CD4-positive, alpha-beta T cell treated with Interleukin-21 for 1 hour (primary cell): Measurements from ENCODE around the gene LAMB4.

Experiments used
- DNase-seq: peaks from one replicate; pipeline ENCODE4 v3.0.0-alpha.2; 2020

LAMB4 gene, protein sequence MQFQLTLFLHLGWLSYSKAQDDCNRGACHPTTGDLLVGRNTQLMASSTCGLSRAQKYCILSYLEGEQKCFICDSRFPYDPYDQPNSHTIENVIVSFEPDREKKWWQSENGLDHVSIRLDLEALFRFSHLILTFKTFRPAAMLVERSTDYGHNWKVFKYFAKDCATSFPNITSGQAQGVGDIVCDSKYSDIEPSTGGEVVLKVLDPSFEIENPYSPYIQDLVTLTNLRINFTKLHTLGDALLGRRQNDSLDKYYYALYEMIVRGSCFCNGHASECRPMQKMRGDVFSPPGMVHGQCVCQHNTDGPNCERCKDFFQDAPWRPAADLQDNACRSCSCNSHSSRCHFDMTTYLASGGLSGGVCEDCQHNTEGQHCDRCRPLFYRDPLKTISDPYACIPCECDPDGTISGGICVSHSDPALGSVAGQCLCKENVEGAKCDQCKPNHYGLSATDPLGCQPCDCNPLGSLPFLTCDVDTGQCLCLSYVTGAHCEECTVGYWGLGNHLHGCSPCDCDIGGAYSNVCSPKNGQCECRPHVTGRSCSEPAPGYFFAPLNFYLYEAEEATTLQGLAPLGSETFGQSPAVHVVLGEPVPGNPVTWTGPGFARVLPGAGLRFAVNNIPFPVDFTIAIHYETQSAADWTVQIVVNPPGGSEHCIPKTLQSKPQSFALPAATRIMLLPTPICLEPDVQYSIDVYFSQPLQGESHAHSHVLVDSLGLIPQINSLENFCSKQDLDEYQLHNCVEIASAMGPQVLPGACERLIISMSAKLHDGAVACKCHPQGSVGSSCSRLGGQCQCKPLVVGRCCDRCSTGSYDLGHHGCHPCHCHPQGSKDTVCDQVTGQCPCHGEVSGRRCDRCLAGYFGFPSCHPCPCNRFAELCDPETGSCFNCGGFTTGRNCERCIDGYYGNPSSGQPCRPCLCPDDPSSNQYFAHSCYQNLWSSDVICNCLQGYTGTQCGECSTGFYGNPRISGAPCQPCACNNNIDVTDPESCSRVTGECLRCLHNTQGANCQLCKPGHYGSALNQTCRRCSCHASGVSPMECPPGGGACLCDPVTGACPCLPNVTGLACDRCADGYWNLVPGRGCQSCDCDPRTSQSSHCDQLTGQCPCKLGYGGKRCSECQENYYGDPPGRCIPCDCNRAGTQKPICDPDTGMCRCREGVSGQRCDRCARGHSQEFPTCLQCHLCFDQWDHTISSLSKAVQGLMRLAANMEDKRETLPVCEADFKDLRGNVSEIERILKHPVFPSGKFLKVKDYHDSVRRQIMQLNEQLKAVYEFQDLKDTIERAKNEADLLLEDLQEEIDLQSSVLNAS (N-terminal part only)

DNA sequence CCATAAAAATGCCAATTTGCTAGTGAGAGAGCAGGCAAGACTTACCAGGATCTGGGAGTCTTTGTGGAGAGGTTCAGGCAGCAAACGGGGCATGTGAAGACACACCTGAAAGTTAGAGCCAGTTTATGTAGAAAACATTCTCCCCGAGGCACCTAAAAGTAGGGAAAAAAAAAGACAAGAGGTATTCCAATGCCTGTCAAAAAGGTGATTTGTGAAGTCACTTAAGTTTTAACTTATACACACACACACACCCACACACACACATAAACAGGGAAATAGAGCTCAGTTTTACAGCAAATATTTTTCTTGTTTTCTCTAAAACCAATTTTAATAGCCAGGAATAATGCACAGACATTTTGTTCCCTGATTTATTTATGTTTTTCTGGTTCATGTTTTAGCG is at the start of gene LAMB4:
LAMB4 (minus strand) TSS at position 101 of the 400 bp plus-strand sequence. CDS start 7,197 bp downstream, outside the sequence.
- DNase-seq = no peak

DNA sequence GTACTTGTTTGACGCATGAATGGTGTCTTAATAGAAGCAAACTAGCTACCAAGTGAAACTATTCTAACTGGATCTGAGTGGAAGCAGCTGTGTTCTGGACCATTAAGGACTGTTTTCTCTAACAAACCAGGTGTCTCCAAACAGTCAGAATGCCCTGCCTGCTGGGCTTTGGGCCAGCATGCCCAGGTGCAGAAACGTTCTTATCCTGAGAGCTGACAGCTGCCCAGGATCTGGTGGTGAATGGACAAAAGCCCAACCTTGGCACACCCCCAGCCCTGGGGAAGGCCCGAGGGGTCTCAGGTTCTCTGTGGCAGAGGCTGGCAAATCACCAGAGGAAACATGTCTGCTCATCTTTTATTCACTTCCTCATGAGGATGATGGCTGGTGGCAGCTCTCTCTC is 48.2 kb upstream of the LAMB4 start:
- DNase-seq = no peak

DNA sequence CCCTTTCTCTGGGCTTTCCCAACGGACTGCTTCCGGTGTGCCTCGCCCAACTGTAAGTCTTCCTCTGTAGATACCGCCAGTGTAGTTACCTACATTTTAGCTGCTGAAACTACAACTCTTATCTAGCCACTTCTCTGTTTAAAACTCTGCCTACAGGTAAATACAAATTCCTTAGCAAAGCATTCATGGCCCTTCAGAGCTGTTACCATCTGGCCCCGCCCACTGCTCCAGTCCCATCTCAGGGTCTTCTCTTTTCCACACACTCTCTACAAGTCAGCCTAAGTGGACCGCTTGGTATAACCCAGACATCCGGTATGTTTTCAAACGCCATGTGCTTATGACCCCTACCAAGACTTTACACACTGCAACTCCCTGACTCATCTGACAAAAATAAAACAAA is 41.0 kb upstream of the LAMB4 start:
- no peak for DNase-seq

DNA sequence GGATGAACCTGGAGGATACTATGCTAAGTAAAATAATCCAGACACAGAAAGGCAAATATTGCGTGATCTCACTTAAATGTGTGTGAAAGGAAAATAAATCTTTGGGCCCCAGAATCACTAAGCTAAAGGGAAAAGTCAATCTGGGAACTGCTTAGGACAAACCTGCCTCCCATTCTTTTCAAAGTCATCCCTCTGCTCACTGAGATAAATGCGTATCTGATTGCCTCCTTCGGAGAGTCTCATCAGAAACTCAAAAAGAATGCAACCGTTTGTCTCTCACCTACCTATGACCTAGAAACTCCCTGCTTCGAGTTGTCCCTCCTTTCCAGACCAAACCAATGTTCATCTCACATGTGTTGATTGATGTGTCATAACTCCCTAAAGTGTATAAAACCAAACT is 40.1 kb upstream of the LAMB4 start:
- DNase-seq = no peak

DNA sequence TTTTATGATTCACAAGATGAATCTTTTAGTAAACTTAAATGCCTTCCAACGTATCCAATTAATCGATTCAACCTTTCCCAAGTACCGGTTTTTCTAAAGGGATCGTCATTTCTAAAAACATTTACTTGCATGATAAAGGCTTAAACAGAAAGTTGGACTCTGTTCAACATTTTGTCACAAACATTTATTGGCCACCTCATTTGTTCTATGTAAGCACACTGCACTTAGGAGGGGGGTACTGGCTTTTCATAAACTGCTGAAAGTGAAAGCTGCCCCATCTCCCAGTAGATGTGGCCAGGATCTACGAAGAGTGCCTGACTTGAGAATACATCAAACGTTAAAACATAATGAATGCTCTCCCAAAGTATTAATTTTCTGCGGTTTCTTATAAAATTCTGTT is 37.3 kb upstream of the LAMB4 start:
- no peak for DNase-seq

DNA sequence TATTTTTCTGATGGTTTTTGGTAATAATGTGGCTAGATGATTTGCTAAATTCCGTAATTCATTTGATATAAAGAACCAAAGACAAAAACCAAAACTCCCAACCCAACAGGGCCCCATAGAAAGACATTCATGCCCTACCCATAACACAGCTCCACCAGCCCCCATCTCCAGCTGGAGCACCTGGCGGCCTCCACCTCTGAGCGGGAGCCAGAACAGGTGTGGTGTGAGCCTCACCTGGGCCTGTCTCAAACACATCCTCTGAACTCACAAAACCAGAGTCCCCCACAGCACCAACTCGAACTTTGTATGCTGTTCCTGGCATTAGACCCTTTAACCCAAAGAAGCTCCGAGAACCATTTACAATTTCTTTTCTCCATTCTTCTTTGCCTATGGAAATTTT is 36.5 kb upstream of the LAMB4 start:
- no peak for DNase-seq

DNA sequence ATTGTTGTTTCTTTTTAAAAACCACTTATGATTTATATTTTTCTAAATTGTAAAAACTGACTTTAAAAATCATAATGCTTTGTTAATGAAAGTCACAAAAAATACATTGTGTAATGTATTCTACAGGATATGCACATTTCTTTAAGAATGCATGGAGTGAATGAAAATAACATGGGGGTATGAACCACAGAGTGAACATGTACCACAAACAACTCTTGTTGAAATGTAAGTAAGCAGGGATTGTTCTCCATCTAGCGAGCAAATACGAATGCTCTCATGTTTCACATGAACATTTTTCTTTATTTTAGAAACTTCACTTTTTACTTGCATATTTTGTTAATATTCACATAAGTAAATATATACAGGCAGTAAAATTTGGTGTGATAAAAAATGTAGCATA is 35.6 kb upstream of the LAMB4 start:
- no peak for DNase-seq

DNA sequence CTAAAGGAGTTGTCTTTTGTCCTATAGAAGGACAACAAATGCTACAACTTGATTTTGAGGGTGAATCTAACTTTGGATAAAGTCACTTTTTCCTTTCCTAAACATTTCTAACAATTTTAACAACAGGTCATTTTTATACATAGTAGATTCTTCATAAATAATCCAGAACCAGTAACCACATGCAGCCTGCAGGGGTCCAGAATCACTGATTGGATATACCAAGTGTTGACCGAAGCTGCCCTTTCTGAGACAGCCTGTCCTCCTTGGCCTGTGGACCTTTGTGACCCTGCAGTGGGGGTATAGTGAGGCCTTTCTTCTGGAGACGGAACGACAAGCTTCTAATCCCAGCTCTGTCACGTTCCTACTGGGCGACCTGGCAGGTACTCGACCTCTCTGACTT is 34.8 kb upstream of the LAMB4 start:
- no peak for DNase-seq

DNA sequence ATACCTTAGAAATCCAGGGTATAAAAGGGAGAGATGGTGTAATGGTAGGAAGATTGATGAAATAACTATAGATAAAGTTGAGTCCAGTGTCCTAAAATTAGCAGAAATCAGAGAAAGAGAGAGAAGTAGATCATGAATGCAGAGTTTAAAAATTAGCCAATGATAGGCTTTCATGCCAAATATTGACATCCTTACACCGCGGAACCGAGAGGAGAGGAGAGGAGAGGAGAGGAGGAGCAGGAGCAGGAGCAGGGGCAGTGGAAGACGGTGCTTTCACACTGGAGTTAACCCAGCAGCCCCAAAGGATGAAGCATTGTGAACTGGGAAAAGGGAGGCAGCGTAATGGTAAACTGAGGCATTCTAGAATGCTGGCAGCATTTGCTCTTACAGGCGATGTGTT is 34.2 kb upstream of the LAMB4 start:
- DNase-seq = no peak

DNA sequence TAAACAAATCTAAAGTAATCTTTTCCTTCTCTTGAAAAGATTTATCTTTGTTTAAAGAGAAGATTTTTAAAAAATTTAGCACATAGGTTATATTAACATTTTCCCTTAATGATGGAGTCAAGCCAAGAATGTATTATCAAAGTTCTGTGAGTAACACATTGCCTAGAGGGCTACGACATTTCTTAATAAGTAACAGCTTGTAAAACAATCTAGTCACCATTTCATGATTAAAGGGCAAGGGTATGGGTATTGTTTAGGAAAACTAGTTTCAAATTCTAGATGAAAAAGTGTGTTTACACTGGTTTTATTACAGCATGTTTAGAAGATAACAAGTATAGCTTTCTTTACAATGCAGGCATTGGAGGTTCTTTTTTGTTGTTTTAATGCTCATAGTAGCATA is 28.6 kb upstream of the LAMB4 start:
- DNase-seq = no peak

DNA sequence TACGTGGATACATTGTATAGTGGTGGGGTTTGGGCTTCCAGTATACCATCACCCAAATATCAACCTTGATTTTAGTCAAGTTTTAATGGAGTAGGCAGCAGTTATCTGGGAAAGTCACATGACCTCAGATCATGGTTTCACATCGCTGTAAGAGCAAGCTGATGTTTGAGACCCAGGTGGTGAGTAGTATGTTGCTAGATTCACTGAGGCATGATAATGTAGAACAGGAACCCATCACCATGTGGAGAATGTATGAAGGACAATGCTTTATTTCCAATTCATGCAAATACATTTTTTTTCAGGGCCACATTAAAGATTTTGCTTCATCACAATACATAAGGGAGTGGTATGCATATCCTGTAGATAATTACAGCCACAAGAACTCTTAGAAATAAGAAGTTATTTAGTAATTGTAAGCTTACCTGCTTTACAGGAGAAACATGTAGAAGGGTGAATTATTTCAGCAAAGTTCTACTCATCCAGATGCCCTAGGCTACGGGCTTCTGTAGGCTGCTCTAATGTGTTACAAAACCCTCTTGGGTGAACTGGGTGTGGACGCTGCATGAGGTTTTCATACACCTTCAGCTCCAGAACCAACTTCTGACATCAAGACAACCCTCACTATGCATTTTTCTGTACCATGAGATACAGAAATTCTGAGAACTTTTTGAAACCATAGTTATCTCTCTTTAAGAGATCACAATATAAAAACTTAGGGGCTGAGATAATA is 27.6 kb upstream of the LAMB4 start:
- no peak for DNase-seq

DNA sequence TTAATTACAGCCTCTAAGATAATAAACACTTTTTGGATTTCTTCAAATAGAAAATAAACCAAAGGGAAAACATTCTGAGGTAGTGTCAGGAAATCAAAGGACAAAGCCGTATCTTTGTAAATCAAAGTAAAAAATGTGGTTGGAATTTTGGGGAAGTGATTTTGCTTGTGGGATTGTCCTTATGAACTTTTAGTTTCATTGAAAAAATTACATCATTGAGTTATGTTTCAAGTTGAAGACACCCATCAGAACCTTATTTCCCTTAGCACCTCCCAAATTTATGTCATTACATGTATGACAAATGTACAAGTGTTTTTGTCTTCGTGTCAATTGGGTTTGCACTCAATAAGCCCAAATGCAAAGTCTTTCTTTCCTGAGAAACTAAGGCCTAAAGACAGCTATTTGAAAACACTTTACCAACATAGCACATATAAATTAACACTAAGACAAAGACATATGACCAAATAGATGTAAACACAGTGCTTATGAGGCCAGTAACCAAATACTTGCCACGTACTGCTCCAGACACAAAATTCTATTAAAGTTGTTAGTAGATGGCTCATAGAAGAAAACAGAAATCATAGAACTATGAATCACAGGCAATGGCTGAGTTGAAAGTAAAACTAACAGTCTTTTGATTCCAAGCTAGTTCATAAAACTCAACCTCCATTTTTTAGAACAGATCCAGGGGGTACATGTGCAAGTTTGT is 26.9 kb upstream of the LAMB4 start:
- no peak for DNase-seq

DNA sequence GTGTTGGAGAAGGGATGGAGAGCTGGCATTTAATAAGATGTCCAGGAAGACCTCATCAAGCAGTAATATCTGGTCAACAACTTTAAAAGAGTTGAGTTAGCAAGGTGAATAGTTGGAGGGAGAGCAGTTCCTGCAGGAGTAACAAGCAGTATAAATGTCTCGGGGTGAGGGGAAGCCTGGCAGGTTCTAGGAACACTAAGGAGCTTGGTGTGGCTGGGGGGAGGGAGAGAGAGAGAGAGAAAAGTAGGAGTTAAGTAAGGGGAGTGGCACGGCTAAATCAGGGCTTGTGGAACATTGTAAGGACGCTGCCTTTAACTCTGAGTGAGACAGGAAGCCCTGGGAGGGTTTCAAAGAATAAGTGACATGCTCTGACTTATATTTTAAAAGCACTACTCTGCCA is 22.0 kb upstream of the LAMB4 start:
- no peak for DNase-seq

DNA sequence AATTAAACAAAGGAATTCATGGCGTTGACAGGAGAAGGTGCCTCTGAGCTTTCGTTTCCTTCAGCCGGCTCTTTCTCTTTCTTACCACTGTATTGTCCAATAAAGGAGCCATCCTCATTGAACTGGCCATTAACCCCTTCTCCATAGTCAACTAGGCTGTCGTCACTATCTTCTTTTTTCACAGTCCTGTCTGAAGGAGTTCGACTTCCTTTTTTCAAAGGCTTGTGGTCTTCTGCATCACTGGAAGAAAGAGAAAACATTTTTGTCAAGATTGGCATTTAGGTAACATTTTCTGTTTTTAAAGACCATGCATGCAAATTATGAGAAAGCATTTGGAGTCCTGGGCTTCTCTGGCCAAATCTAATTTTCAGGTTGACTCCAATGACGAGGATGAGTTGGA is 19.7 kb upstream of the LAMB4 start:
- DNase-seq = no peak

DNA sequence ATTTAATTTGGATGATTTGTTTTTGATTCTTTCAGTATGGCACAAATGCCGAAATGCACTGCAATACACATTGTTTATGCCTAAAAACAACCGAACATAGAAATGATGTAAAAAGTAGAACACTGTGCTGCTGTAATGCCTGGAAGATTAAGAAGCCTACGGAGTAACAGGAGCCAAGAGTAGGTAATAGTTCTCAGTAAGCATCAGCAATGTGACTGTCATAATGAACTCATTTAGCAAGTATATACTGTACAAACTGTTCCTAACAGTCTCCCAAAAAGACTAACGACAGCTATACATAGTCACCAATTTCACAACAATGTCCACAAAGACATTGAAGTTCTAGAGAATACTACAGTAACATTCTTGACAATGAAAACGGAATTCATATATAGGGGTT is 19.0 kb upstream of the LAMB4 start:
- no peak for DNase-seq

DNA sequence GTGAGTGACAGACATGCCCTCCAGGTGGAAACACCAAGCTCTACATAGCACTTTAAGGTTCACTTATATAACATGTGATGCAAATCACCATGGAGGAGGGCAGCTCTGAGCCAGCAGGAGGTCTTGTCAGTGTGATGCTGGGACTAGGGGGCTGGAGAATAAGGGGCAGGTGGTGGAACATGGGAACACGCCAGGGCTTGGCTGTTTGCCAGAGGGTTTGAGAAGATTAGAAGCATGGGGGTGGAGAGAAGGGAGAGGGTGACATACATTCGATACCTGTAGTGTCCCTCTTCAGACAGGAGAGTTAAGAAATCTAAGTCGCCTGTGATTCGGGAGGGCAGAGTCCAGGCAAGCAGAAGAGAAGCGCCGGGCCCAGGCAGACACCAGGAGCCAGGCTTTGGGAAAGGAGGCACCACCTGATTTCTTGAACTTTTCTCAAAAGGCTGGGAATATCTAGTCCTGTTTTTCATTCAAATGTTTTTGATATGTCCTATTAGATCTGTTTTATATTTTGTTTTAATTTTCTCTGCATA is 16.9 kb upstream of the LAMB4 start:
- DNase-seq = no peak

DNA sequence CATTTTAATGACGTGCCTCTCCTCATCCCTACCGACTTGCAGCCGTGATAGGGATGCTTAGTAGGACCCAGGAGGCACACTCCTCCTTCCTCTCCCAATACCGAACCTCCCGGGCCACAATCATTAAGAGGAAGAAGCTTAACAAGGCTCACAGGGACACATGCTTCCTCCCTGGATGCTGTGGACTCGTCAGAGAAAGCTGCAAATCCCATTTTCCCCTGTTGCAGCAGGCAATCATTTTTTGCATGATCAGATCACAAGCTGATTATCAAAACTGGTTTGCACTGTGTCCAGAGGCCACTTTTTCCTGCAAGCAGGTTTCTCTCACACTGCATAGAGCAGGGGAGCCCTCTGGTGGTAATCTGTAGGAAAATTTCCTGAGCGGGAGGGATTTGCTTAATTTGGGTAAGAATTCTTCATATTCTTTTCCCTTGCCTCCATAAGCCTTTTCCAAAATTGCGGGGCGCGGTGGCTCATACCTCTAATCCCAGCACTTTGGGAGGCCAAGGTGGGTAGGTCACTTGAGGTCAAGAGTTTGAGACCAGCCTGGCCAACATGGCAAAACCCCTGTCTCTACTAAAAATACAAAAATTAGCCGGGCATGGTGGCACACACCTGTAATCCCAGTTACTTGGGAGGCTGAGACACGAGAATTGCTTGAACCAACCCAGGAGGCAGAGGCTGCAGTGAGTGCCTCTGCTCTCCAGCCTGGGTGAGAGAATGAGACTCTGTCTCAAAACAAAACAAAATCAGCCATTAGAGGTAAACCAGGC is 16.1 kb upstream of the LAMB4 start:
- peak; percentile 46 for DNase-seq

DNA sequence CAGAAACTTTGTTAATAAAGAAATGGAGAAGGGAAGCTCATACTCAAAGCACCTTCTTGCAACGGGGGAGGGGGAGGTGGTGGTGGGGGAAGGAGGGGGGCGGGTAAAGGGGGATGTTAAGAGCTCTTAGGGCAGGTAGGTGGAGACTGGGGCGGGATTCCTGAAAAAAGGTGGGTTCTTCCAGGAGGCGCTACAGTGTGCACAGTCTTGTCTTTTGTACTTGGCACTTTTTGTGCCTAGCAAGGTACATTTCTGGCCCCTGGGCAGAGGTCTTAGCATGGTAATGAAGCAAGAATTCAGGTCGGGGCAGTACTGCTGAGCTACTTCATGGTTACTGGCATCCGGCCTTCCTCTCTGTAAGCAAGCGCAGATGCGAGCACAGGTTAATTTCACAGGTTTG is 15.2 kb upstream of the LAMB4 start:
- no peak for DNase-seq

DNA sequence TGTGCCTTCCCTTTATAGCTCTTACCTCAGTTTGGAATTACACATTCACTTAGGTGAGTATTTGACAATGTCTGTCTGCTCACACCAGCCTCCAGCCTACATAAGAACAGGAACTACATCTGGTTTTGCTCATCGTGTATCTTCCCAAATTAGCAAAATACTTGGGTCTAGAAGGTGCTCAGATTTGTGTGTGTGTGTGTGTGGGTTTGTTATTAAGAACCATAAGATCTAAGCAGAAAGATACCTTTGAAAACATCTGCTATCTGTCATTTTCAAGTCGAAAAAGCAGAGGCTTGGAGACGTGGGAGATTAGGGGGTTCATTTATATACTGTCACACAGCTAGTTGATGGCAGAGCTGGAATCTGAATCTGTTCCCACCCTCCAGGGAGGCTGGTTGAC is 14.8 kb upstream of the LAMB4 start:
- DNase-seq = no peak

DNA sequence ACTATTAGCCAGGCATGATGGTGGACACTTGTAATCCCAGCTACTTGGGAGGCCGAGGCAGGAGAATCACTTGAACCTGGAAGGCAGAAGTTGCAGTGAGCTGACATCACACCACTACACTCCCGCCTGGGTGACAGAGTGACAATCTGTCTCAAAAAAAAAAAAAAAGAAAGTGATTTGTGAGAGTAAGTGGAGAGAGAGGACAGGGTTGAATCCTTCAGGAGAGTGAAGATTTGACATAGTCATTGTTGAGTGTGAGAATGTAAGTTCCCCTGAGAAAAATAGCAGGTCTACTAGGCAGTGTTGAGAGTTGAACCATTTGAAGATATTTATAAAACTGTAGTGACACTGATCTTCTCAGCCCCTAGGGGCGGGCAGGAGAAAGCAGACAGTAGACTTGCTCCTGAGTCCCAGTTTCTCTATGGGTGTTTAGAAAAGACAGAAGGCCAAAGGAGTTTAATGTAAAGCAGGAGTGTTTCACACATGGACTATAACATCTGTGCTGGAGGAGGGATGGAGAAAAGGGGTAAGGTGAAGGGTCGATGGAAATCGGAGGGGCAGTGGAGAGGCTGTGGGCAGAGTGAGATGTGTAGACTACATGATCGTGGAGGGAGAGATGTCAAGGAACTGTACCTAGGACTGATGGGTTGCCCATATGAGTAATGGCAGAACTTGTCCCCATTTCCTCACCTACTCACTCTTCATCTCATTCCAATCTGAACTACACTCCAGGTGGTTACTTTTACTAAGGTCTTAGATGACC is 13.7 kb upstream of the LAMB4 start:
- no peak for DNase-seq
